ENCODE measurements around the gene MAP7D3.

DNA sequence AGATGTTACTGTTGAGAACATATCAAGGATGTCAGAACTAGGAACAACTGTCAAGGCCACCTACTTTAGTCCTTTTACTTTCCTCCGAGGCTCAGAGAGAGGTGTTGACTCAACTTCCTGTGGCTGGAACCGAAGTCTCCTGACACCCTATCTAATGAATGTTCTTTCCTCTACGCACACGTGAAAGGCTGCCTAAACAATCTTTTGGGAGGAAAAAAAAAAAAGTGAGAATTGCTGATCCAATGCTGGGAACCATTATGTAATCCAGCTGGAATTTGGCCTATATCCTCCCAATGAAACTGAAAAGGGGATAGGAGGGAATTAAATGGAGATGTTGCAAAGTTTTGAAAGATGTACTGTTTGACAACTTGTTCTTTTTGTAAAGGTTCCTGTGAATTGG lies 8.3 kb upstream of the MAP7D3 start:
- no peak for TF ChIP-seq POLR2A (IDR thresholded peaks at IDR 0.05; ENCODE audit: low read depth)
- TF ChIP-seq, protein P1, sequence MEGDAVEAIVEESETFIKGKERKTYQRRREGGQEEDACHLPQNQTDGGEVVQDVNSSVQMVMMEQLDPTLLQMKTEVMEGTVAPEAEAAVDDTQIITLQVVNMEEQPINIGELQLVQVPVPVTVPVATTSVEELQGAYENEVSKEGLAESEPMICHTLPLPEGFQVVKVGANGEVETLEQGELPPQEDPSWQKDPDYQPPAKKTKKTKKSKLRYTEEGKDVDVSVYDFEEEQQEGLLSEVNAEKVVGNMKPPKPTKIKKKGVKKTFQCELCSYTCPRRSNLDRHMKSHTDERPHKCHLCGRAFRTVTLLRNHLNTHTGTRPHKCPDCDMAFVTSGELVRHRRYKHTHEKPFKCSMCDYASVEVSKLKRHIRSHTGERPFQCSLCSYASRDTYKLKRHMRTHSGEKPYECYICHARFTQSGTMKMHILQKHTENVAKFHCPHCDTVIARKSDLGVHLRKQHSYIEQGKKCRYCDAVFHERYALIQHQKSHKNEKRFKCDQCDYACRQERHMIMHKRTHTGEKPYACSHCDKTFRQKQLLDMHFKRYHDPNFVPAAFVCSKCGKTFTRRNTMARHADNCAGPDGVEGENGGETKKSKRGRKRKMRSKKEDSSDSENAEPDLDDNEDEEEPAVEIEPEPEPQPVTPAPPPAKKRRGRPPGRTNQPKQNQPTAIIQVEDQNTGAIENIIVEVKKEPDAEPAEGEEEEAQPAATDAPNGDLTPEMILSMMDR (IDR thresholded peaks at IDR 0.05): no peak
- peak; percentile 46 to 53 for TF ChIP-seq POLR2AphosphoS5 (IDR thresholded peaks at IDR 0.05)
- TF ChIP-seq EP300 (IDR thresholded peaks at IDR 0.05): no peak

Measured in esophagus muscularis mucosa (tissue), 4 donors.